MM.1S (cell line): Measurements from ENCODE around the gene PRTG.

Experiments used
- DNase-seq: peaks from one replicate; pipeline ENCODE4 v3.0.0-alpha.2; 2015
- H2AFZ ChIP-seq: fragments of 300-600 bp; sonication (generic); 2 replicates; pipeline ENCODE4 v1.6.0; 2016; ENCODE audit warnings: antibody characterized with exemption, low read length
- H3F3A ChIP-seq: fragments of 300-600 bp; sonication (generic); 2 replicates; pipeline ENCODE4 v1.6.1; 2016; ENCODE audit warnings: mild to moderate bottlenecking, antibody characterized with exemption, low read length, moderate library complexity, mixed read lengths; ENCODE audit not compliant: insufficient read depth
- H3K27ac ChIP-seq: fragments of 300-600 bp; sonication (generic); 2 replicates; pipeline ENCODE4 v1.5.1; 2016; ENCODE audit warnings: mild to moderate bottlenecking, low read length
- H3K27me3 ChIP-seq: fragments of 300-600 bp; sonication (generic); replicated peaks from 2 replicates; pipeline ENCODE4 v1.6.0; 2016; ENCODE audit warnings: low read length; ENCODE audit not compliant: insufficient read depth
- H3K36me3 ChIP-seq: fragments of 300-600 bp; sonication (generic); replicated peaks from 2 replicates; pipeline ENCODE4 v1.6.1; 2016; ENCODE audit warnings: mild to moderate bottlenecking, low read length, mixed read lengths; ENCODE audit not compliant: insufficient read depth
- H3K4me1 ChIP-seq: fragments of 300-600 bp; sonication (generic); 2 replicates; pipeline ENCODE4 v1.6.1; 2016; ENCODE audit warnings: low read length, mixed read lengths
- H3K4me2 ChIP-seq: fragments of 300-600 bp; sonication (generic); 2 replicates; pipeline ENCODE4 v1.6.0; 2016; ENCODE audit warnings: low read depth, low read length
- H3K4me3 ChIP-seq: fragments of 300-600 bp; sonication (generic); 2 replicates; pipeline ENCODE4 v1.5.1; 2016; ENCODE audit warnings: low read length, mixed read lengths
- H3K79me2 ChIP-seq: fragments of 300-600 bp; sonication (generic); 2 replicates; pipeline ENCODE4 v1.6.1; 2016; ENCODE audit warnings: mixed run types, low read length, mixed read lengths
- H3K9ac ChIP-seq: fragments of 300-600 bp; sonication (generic); 2 replicates; pipeline ENCODE4 v1.6.1; 2016; ENCODE audit warnings: low read length, mixed read lengths
- H3K9me2 ChIP-seq: fragments of 300-600 bp; sonication (generic); replicated peaks from 2 replicates; pipeline ENCODE4 v1.6.1; 2016; ENCODE audit warnings: mild to moderate bottlenecking, low read length, mixed read lengths; ENCODE audit not compliant: insufficient read depth
- H3K9me3 ChIP-seq: fragments of 300-600 bp; sonication (generic); replicated peaks from 2 replicates; pipeline ENCODE4 v1.6.1; 2016; ENCODE audit warnings: mild to moderate bottlenecking, low read length, mixed read lengths; ENCODE audit not compliant: insufficient read depth
- H4K20me1 ChIP-seq: fragments of 300-600 bp; sonication (generic); 2 replicates; pipeline ENCODE4 v1.6.1; 2016; ENCODE audit warnings: mild to moderate bottlenecking, low read length, moderate library complexity, mixed read lengths; ENCODE audit not compliant: insufficient read depth
- EZH2 ChIP-seq: fragments of 300-600 bp; sonication (generic); optimal IDR thresholded peaks from 2 replicates; pipeline ENCODE3; 2017; ENCODE audit warnings: low read depth, mild to moderate bottlenecking, antibody characterized with exemption, low read length, mixed read lengths
- EZH2phosphoT487 ChIP-seq: fragments of 300-600 bp; sonication (generic); IDR thresholded peaks from 2 replicates; pipeline ENCODE4 v1.6.1; 2018; ENCODE audit warnings: antibody characterized with exemption, low read length
- TF ChIP-seq, protein P1 (sequence below): fragments of 300-600 bp; sonication (generic); IDR thresholded peaks from 2 replicates; pipeline ENCODE4 v1.5.1; 2016; ENCODE audit warnings: antibody characterized with exemption, low read length, mixed read lengths

Gene PRTG

DNA sequence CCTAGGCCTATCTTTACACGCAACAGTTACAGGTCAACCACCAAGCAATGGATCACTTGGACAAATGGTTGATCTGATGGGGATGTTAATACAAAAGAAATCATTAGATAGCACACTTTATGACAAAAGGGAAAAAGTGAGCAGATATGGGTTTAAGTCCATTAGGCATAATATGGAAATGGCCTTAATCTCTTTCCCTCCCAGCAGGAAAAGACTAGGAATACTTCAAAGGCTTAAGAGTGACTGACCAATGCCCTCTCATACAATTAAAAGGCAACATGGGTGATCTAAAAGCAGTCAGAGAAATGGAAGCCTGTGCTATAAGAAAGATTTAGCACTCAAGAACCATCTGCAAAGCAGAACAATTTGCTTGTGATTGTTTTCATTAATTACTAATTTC, 3.3 kb downstream of the PRTG start:
- Histone ChIP-seq H3K4me2 (no peak overlapping the region), H2AFZ (no peak overlapping the region), H3K27ac (no peak overlapping the region), H3K9me2 (no peaks in the 10 kb centered on the region), H3K79me2 (no peaks in the 10 kb centered on the region), H3K27me3 (peaks cover 12% of the 10 kb centered on the region; the same call in 1 of the 2 replicates), H3K9ac (no peak overlapping the region), H3K9me3 (no peaks in the 10 kb centered on the region), H3F3A (no peaks in the 10 kb centered on the region), H3K36me3 (no peaks in the 10 kb centered on the region), H4K20me1 (no peaks in the 10 kb centered on the region), H3K4me1 (0 out of 2 replicates have a peak, but pooled peaks cover 5% of the 10 kb centered on the region), H3K4me3 (no peak overlapping the region)
- TF ChIP-seq, protein P1, sequence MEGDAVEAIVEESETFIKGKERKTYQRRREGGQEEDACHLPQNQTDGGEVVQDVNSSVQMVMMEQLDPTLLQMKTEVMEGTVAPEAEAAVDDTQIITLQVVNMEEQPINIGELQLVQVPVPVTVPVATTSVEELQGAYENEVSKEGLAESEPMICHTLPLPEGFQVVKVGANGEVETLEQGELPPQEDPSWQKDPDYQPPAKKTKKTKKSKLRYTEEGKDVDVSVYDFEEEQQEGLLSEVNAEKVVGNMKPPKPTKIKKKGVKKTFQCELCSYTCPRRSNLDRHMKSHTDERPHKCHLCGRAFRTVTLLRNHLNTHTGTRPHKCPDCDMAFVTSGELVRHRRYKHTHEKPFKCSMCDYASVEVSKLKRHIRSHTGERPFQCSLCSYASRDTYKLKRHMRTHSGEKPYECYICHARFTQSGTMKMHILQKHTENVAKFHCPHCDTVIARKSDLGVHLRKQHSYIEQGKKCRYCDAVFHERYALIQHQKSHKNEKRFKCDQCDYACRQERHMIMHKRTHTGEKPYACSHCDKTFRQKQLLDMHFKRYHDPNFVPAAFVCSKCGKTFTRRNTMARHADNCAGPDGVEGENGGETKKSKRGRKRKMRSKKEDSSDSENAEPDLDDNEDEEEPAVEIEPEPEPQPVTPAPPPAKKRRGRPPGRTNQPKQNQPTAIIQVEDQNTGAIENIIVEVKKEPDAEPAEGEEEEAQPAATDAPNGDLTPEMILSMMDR, result no peak
- no peak for TF ChIP-seq EZH2phosphoT487
- no peak for TF ChIP-seq EZH2
- no peak for DNase-seq

DNA sequence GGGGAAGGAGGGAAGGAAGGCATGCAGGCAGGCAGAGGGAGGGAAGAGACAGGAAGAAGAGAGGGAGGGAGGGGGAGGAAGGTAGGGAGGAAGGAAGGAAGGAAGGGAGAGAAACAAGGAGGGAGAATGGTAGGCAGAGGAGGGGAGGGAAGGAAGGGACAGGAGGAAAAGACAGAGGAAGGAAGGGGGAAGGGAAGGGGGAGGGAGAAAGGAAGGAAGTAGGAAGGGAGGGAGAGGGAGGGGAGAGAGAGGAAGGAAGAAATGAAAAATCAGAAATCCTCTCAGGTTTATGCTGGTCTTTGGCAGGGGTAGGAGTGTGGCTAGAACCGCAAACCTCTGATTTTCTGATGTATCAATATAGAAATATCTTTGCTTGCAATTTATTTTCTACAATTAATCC, 4.2 kb downstream of the PRTG start:
- no peaks in the 10 kb centered on the region for H3K9me2 ChIP-seq
- H3K9ac ChIP-seq, result no peak overlapping the region
- H3K27ac ChIP-seq, result no peak overlapping the region
- TF ChIP-seq EZH2phosphoT487 (no peak), EZH2 (no peak)
- TF ChIP-seq, protein P1, result no peak
- H3F3A ChIP-seq, result no peaks in the 10 kb centered on the region
- no peaks in the 10 kb centered on the region for H3K79me2 ChIP-seq
- H4K20me1 ChIP-seq, result no peaks in the 10 kb centered on the region
- H3K9me3 ChIP-seq, result no peaks in the 10 kb centered on the region
- peaks cover 12% of the 10 kb centered on the region; the same call in 1 of the 2 replicates for H3K27me3 ChIP-seq
- H2AFZ ChIP-seq, result no peak overlapping the region
- H3K4me3 ChIP-seq, result no peak overlapping the region
- H3K4me2 ChIP-seq, result no peak overlapping the region
- no peak for DNase-seq
- H3K4me1 ChIP-seq, result 0 out of 2 replicates have a peak, but pooled peaks cover 5% of the 10 kb centered on the region
- H3K36me3 ChIP-seq, result no peaks in the 10 kb centered on the region

DNA sequence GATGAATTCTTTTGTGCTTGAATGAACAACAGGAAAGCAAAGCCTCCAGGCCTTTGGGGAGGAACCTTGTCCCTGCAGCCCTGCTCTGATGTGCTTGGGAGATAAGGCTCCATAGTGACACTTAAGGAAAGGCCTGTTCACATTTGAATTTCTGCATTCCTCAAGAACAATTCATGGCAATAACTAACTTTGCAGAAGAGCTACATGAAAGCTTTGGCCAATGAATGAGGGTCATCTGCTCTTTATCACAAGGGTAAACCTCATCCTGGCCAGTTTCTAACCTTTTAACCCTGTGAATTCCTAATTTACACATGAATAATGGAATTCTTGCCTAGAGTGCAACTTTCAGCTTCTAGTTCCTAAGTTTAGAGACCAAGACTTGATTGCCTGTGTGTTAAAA, 5.6 kb downstream of the PRTG start:
- Histone ChIP-seq H3K9me2 (no peaks in the 10 kb centered on the region), H4K20me1 (no peaks in the 10 kb centered on the region), H3K36me3 (no peaks in the 10 kb centered on the region), H3K4me3 (no peak overlapping the region), H3K4me2 (no peak overlapping the region), H3K27me3 (peaks cover 12% of the 10 kb centered on the region; the same call in 1 of the 2 replicates), H3K4me1 (0 out of 2 replicates have a peak, but pooled peaks cover 5% of the 10 kb centered on the region), H3K27ac (no peak overlapping the region), H3K9ac (no peak overlapping the region), H2AFZ (no peak overlapping the region), H3K9me3 (no peaks in the 10 kb centered on the region), H3K79me2 (no peaks in the 10 kb centered on the region), H3F3A (no peaks in the 10 kb centered on the region)
- no peak for DNase-seq
- TF ChIP-seq EZH2 (no peak), EZH2phosphoT487 (no peak)
- TF ChIP-seq, protein P1, result no peak
